ENCODE data around the gene CALM1. TPM values are rescaled to one million over a fixed set of nuclear protein-coding genes. Genes with fewer than 3 reads are reported as not detected.

CALM1 gene
- total RNA-seq, 1 experiment from 2014 or later, result 373 TPM

DNA sequence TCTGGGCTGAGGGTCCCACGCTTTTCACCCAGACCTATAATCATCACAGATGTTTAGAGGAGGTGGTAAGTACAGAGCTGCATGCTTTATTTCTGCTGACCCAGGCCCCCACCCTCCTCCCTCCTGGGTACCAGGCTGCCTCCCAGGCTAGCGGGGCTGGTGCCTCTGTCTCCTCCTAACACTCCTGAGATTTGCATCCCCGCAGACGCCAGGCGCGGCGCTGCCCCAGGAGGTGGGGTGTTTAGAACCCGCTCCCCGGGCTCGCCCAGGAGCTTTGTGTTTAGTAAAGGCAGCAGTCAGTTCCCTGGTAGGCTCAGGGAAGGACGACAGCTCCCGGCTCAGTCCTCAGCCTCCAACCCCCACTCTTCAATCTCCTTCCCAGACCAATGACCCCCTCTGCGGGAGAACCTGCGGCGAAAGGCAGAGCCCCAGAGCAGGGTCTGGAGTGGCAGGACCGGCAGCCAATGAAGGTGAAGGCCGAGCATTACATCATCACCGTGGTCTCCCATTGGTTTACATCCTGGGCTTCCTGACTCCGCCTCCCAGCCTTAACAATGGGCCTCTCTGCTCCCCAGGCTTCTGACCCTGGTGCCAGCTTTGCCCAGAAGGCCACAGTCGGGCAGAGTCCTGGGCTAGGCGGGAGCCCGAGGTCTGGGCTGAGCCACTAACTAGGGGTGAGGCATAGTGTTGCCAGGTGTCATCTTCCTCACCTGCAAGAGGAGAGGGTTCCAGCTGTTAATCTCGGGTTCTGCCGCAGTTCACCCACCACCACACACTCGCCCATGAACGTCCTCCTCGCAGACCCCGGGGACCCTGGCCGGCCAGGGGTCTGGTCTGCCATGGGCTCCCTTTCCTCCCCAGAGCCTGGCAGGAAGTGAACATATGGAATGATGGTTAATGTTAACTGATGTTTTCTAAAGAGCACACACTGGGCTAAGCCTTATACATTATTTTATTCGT lies 57.5 kb downstream of the CALM1 start:
- Mint-ChIP-seq H3K27me3 (ENCODE audit: low read depth) (no peaks in the 10 kb centered on the region), H3K9me3 (no peaks in the 10 kb centered on the region), H3K4me1 (peaks cover 15% of the 10 kb centered on the region), H3K27ac (peak overlapping the region; percentile 94), H3K36me3 (no peaks in the 10 kb centered on the region), H3K4me3 (peak overlapping the region; percentile 76)
- peak; percentile 98 for ATAC-seq
- ChIA-PET POLR2A (interaction anchor here (0.9 kb wide), 1 partner anchor 53 kb away, joined by 3 read pairs; no protein-coding TSS in a partner anchor), CTCF (interaction anchor here (0.7 to 2.5 kb wide), 8 partner anchors 11 to 344 kb away, joined by 3 to 10 read pairs (median 4); no protein-coding TSS in a partner anchor)
- peak; percentile 94 for TF ChIP-seq NFYB (CRISPR knock-in tag; conservative IDR thresholded peaks at IDR 0.05; ENCODE audit: low read depth)
- TF ChIP-seq ATF1 (CRISPR knock-in tag; IDR thresholded peaks at IDR 0.05), result no peak
- no peak for TF ChIP-seq GRHL2 (CRISPR knock-in tag; IDR thresholded peaks at IDR 0.05; ENCODE audit: insufficient replicate concordance, severe bottlenecking)
- TF ChIP-seq SP1 (CRISPR knock-in tag; conservative IDR thresholded peaks at IDR 0.05), result peak; percentile 43; the same call in 1 of the 2 replicates
- DNase-seq (ENCODE audit: low spot score), result peak; percentile 96

DNA sequence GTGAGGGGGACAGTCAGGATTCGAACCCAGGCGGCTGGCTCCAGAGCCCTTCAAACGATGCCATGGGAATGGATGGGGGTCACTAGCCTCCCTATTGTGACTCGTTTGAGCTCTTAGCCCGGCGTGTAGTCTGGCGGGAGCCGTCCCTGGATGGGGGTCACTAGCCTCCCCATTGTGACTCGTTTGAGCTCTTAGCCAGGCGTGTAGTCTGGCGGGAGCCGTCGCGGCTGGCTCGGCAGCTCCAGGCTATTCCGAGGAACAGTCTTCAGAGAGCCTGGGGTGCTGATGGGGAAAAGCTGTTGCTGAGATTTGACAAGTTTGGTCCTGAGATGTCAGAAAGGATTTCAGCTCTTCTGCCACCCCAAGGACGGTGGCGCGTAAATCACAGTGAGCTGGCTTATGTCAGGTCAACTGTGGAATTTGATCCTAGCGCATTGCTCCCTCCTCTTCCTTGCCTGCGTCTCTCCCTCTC lies 58.3 kb downstream of the CALM1 start:
- ChIA-PET POLR2A (no interaction called here), CTCF (interaction anchor here (0.9 to 2.5 kb wide), 4 partner anchors 11 to 303 kb away, joined by 3 to 10 read pairs (median 6); no protein-coding TSS in a partner anchor)
- no peaks in the 10 kb centered on the region for H3K27me3 Mint-ChIP-seq (ENCODE audit: low read depth)
- peaks cover 15% of the 10 kb centered on the region for H3K4me1 Mint-ChIP-seq
- H3K36me3 Mint-ChIP-seq, result no peaks in the 10 kb centered on the region
- no peak overlapping the region for H3K27ac Mint-ChIP-seq
- no peaks in the 10 kb centered on the region for H3K9me3 Mint-ChIP-seq
- DNase-seq (ENCODE audit: low spot score) (no peak), ATAC-seq (no peak)
- no peak overlapping the region for H3K4me3 Mint-ChIP-seq
- no peak for TF ChIP-seq ZNF219 (CRISPR knock-in tag; IDR thresholded peaks at IDR 0.05; ENCODE audit: borderline replicate concordance)
- no peak for TF ChIP-seq NFATC4 (CRISPR knock-in tag; IDR thresholded peaks at IDR 0.05)
- TF ChIP-seq ETV6 (CRISPR knock-in tag; IDR thresholded peaks at IDR 0.05), result no peak
- no peak for TF ChIP-seq ZBTB21 (CRISPR knock-in tag; IDR thresholded peaks at IDR 0.05; ENCODE audit: borderline replicate concordance)
- TF ChIP-seq MXD4 (CRISPR knock-in tag; IDR thresholded peaks at IDR 0.05; ENCODE audit: borderline replicate concordance), result no peak
- no peak for TF ChIP-seq GABPB1 (CRISPR knock-in tag; IDR thresholded peaks at IDR 0.05)
- no peak for TF ChIP-seq ZNF121 (CRISPR knock-in tag; IDR thresholded peaks at IDR 0.05)

DNA sequence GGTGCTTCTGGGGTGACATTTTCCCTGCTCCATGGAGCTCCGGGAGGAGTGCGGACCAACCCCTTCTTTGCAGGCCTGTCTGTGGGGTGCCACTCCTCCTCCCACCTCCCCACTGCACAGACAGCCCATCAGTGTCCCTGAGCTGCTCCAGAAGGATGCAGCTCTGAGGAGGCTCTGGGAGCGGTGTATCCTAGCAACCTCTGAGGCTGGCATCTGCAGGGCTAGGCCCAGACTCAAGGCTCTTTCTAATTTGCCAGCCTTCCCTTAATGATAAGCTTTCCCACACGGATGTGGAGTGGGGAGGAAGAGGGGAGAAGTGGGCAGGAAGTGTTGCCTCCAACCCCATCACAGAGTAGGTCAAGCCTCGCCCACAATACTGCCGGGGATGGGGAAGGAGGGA lies 59.7 kb downstream of the CALM1 start:
- ChIA-PET CTCF (interaction anchor here (1.0 kb wide), 1 partner anchor 57 kb away, joined by 3 read pairs; no protein-coding TSS in a partner anchor), POLR2A (no interaction called here)
- Mint-ChIP-seq H3K4me1 (peaks cover 15% of the 10 kb centered on the region), H3K9me3 (no peaks in the 10 kb centered on the region), H3K4me3 (no peak overlapping the region), H3K27me3 (ENCODE audit: low read depth) (no peaks in the 10 kb centered on the region), H3K27ac (no peak overlapping the region), H3K36me3 (no peaks in the 10 kb centered on the region)
- no peak for ATAC-seq
- no peak for DNase-seq (ENCODE audit: low spot score)
- TF ChIP-seq, protein P1, sequence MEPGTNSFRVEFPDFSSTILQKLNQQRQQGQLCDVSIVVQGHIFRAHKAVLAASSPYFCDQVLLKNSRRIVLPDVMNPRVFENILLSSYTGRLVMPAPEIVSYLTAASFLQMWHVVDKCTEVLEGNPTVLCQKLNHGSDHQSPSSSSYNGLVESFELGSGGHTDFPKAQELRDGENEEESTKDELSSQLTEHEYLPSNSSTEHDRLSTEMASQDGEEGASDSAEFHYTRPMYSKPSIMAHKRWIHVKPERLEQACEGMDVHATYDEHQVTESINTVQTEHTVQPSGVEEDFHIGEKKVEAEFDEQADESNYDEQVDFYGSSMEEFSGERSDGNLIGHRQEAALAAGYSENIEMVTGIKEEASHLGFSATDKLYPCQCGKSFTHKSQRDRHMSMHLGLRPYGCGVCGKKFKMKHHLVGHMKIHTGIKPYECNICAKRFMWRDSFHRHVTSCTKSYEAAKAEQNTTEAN (CRISPR knock-in tag; IDR thresholded peaks at IDR 0.05), result no peak
- TF ChIP-seq, protein P2, sequence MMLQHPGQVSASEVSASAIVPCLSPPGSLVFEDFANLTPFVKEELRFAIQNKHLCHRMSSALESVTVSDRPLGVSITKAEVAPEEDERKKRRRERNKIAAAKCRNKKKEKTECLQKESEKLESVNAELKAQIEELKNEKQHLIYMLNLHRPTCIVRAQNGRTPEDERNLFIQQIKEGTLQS (CRISPR knock-in tag; conservative IDR thresholded peaks at IDR 0.05), result no peak
- no peak for TF ChIP-seq KAT7 (CRISPR knock-in tag; IDR thresholded peaks at IDR 0.05; ENCODE audit: borderline replicate concordance)
- TF ChIP-seq, protein P3, sequence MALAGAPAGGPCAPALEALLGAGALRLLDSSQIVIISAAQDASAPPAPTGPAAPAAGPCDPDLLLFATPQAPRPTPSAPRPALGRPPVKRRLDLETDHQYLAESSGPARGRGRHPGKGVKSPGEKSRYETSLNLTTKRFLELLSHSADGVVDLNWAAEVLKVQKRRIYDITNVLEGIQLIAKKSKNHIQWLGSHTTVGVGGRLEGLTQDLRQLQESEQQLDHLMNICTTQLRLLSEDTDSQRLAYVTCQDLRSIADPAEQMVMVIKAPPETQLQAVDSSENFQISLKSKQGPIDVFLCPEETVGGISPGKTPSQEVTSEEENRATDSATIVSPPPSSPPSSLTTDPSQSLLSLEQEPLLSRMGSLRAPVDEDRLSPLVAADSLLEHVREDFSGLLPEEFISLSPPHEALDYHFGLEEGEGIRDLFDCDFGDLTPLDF (CRISPR knock-in tag; IDR thresholded peaks at IDR 0.05), result no peak

DNA sequence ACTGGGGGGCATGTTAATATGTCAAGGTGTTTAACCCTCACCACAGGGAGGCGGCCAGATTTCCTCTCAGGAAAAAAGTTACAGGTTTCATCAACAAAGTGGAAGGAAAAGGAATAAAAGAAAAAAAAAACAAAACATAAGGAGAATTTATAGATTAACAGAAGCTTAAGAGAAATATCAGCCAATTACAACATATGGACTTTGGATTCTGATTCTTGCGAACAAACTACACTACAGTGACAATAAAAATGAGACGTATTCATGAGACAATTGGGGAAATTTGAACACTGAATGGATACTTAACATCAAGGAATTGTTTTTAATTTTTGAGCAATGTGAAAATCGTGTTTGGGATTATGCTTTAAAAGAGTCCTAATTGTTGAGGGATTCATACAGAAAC lies 60.4 kb downstream of the CALM1 start:
- ATAC-seq (no peak), DNase-seq (ENCODE audit: low spot score) (no peak)
- H3K36me3 Mint-ChIP-seq, result no peaks in the 10 kb centered on the region
- H3K4me3 Mint-ChIP-seq, result no peak overlapping the region
- ChIA-PET POLR2A (no interaction called here), CTCF (interaction anchor here (1.0 to 2.0 kb wide), 3 partner anchors 56 to 62 kb away, joined by 3 to 9 read pairs (median 3); no protein-coding TSS in a partner anchor)
- H3K9me3 Mint-ChIP-seq, result no peaks in the 10 kb centered on the region
- peaks cover 15% of the 10 kb centered on the region for H3K4me1 Mint-ChIP-seq
- H3K27ac Mint-ChIP-seq, result no peak overlapping the region
- no peaks in the 10 kb centered on the region for H3K27me3 Mint-ChIP-seq (ENCODE audit: low read depth)
- TF ChIP-seq CREM (CRISPR knock-in tag; IDR thresholded peaks at IDR 0.05) (no peak), SOX15 (CRISPR knock-in tag; IDR thresholded peaks at IDR 0.05) (no peak), TP53 (CRISPR knock-in tag; IDR thresholded peaks at IDR 0.05) (no peak), ZBTB21 (CRISPR knock-in tag; IDR thresholded peaks at IDR 0.05; ENCODE audit: borderline replicate concordance) (no peak), SP1 (CRISPR knock-in tag; conservative IDR thresholded peaks at IDR 0.05) (no peak)
- TF ChIP-seq, protein P4, sequence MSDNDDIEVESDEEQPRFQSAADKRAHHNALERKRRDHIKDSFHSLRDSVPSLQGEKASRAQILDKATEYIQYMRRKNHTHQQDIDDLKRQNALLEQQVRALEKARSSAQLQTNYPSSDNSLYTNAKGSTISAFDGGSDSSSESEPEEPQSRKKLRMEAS (CRISPR knock-in tag; IDR thresholded peaks at IDR 0.05), result no peak
- TF ChIP-seq, protein P5, sequence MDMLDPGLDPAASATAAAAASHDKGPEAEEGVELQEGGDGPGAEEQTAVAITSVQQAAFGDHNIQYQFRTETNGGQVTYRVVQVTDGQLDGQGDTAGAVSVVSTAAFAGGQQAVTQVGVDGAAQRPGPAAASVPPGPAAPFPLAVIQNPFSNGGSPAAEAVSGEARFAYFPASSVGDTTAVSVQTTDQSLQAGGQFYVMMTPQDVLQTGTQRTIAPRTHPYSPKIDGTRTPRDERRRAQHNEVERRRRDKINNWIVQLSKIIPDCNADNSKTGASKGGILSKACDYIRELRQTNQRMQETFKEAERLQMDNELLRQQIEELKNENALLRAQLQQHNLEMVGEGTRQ (CRISPR knock-in tag; IDR thresholded peaks at IDR 0.05), result no peak
- TF ChIP-seq, protein P6, sequence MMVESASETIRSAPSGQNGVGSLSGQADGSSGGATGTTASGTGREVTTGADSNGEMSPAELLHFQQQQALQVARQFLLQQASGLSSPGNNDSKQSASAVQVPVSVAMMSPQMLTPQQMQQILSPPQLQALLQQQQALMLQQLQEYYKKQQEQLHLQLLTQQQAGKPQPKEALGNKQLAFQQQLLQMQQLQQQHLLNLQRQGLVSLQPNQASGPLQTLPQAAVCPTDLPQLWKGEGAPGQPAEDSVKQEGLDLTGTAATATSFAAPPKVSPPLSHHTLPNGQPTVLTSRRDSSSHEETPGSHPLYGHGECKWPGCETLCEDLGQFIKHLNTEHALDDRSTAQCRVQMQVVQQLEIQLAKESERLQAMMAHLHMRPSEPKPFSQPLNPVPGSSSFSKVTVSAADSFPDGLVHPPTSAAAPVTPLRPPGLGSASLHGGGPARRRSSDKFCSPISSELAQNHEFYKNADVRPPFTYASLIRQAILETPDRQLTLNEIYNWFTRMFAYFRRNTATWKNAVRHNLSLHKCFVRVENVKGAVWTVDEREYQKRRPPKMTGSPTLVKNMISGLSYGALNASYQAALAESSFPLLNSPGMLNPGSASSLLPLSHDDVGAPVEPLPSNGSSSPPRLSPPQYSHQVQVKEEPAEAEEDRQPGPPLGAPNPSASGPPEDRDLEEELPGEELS (CRISPR knock-in tag; IDR thresholded peaks at IDR 0.05), result no peak
